ENCODE data around the gene ATG101.

DNA sequence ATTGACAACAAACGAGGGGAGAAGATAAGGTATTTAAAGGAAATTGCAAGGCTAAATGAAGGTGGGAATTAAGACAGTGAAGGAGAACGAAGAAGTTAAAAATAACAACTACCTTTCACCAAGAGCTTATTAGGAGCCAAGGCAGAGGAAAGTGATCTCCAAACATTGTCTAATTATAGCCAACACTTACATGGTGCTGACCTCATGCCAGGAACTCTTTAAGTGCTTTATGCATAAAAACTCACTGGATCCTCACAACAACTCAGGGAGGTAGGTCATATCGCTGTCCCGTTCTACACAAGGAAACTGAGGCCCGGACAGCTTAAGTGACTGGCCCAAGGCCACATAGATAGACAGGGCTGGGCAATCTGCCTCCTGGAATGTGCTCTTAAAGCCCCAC lies 43.5 kb upstream of the ATG101 start:
- TF ChIP-seq CTCF (IDR thresholded peaks at IDR 0.05 in 4 of 5, conservative IDR thresholded peaks at IDR 0.05 in 1 of 5): no peak
- TF ChIP-seq POLR2A (IDR thresholded peaks at IDR 0.05): no peak
